IPS-15b (cell line): Measurements from ENCODE around the gene C2CD4D.
A peak's percentile ranks its signal among the peaks of the same experiment; 100 is the strongest.

ENCODE experiments used
- H3K27me3 ChIP-seq: one replicate; pipeline ENCODE4 v1.6.1; 2013; ENCODE audit warnings: low read length; ENCODE audit not compliant: control insufficient read depth, insufficient read depth
- H3K36me3 ChIP-seq: one replicate; pipeline ENCODE4 v1.6.1; 2013; ENCODE audit warnings: low read length; ENCODE audit not compliant: control insufficient read depth, insufficient read depth
- H3K4me1 ChIP-seq: one replicate; pipeline ENCODE4 v1.6.1; 2013; ENCODE audit warnings: mild to moderate bottlenecking, low read length; ENCODE audit not compliant: control insufficient read depth, insufficient read depth
- H3K4me3 ChIP-seq: one replicate; pipeline ENCODE4 v1.5.1; 2013; ENCODE audit warnings: low read depth, low read length
- H3K9ac ChIP-seq: one replicate; pipeline ENCODE4 v1.6.1; 2013; ENCODE audit warnings: low read depth, mild to moderate bottlenecking, low read length
- H3K9me3 ChIP-seq: one replicate; pipeline ENCODE4 v1.6.1; 2013; ENCODE audit warnings: mild to moderate bottlenecking, low read length; ENCODE audit not compliant: control insufficient read depth, insufficient read depth

C2CD4D gene

GRCh38 chr1:151806170-151806569, 33.5 kb downstream of the C2CD4D start:
- Histone ChIP-seq H3K9ac (no peak overlapping the region), H3K9me3 (no peaks in the 10 kb centered on the region), H3K27me3 (no peaks in the 10 kb centered on the region), H3K4me3 (no peak overlapping the region), H3K36me3 (no peaks in the 10 kb centered on the region), H3K4me1 (peaks cover 7% of the 10 kb centered on the region)

- Histone ChIP-seq H3K4me3 (no peak within 1 kb of the TSS), H3K27me3 (no peaks in the 10 kb centered on the region)
These were observed 34.4 kb downstream of the C2CD4D start, which contains the start of gene LINGO4 for GRCh38 chr1:151805066-151805820. LINGO4 (minus strand) TSS chr1:151805419; CDS start chr1:151802704, 2,715 bp downstream.

GRCh38 chr1:151803915-151804314, 35.7 kb downstream of the C2CD4D start:
- no peak overlapping the region for H3K9ac ChIP-seq
- no peaks in the 10 kb centered on the region for H3K9me3 ChIP-seq
- peaks cover 5% of the 10 kb centered on the region for H3K4me1 ChIP-seq
- H3K27me3 ChIP-seq: no peaks in the 10 kb centered on the region
- H3K36me3 ChIP-seq: no peaks in the 10 kb centered on the region
- no peak overlapping the region for H3K4me3 ChIP-seq

More at GRCh38 chr1:151805066-151805820, 34.4 kb downstream of the C2CD4D start, which contains the start of gene LINGO4:
- no peaks in the 10 kb centered on the region for H3K9me3 ChIP-seq
- no peak within 1 kb of the TSS for H3K9ac ChIP-seq
- no peaks in the 10 kb centered on the region for H3K36me3 ChIP-seq
- peaks cover 7% of the 10 kb centered on the region for H3K4me1 ChIP-seq

- H3K27me3 ChIP-seq: no peaks in the 10 kb centered on the region
- H3K4me1 ChIP-seq: peaks cover 5% of the 10 kb centered on the region
- no peak overlapping the region for H3K4me3 ChIP-seq
These were observed 36.5 kb downstream of the C2CD4D start for GRCh38 chr1:151803164-151803563.

GRCh38 chr1:151802372-151802771, 37.2 kb downstream of the C2CD4D start:
- peaks cover 5% of the 10 kb centered on the region for H3K4me1 ChIP-seq
- no peaks in the 10 kb centered on the region for H3K9me3 ChIP-seq
- H3K36me3 ChIP-seq: no peaks in the 10 kb centered on the region
- H3K27me3 ChIP-seq: no peaks in the 10 kb centered on the region
- H3K9ac ChIP-seq: no peak overlapping the region
- H3K4me3 ChIP-seq: no peak overlapping the region

More at GRCh38 chr1:151803164-151803563, 36.5 kb downstream of the C2CD4D start:
- Histone ChIP-seq H3K9ac (no peak overlapping the region), H3K9me3 (no peaks in the 10 kb centered on the region), H3K36me3 (no peaks in the 10 kb centered on the region)

- Histone ChIP-seq H3K4me3 (no peak overlapping the region), H3K27me3 (no peaks in the 10 kb centered on the region), H3K36me3 (no peaks in the 10 kb centered on the region)
These were observed 37.8 kb downstream of the C2CD4D start for GRCh38 chr1:151801846-151802245.

GRCh38 chr1:151801310-151801820, 38.3 kb downstream of the C2CD4D start:
- Histone ChIP-seq H3K4me1 (peaks cover 5% of the 10 kb centered on the region), H3K27me3 (no peaks in the 10 kb centered on the region), H3K9me3 (no peaks in the 10 kb centered on the region), H3K9ac (peak overlapping the region; percentile 47), H3K4me3 (no peak overlapping the region), H3K36me3 (no peaks in the 10 kb centered on the region)

More at GRCh38 chr1:151801846-151802245, 37.8 kb downstream of the C2CD4D start:
- no peak overlapping the region for H3K9ac ChIP-seq
- H3K4me1 ChIP-seq: peaks cover 5% of the 10 kb centered on the region
- no peaks in the 10 kb centered on the region for H3K9me3 ChIP-seq

GRCh38 chr1:151800830-151801229, 38.8 kb downstream of the C2CD4D start:
- Histone ChIP-seq H3K9me3 (no peaks in the 10 kb centered on the region), H3K4me1 (peaks cover 5% of the 10 kb centered on the region), H3K27me3 (no peaks in the 10 kb centered on the region), H3K9ac (no peak overlapping the region), H3K36me3 (no peaks in the 10 kb centered on the region), H3K4me3 (no peak overlapping the region)

- H3K9ac ChIP-seq: no peak overlapping the region
- H3K4me1 ChIP-seq: peaks cover 5% of the 10 kb centered on the region
- H3K9me3 ChIP-seq: no peaks in the 10 kb centered on the region
- H3K4me3 ChIP-seq: no peak overlapping the region
- H3K36me3 ChIP-seq: no peaks in the 10 kb centered on the region
- no peaks in the 10 kb centered on the region for H3K27me3 ChIP-seq
These were observed 40.2 kb downstream of the C2CD4D start for GRCh38 chr1:151799179-151800022.

GRCh38 chr1:151798571-151798970, 41.0 kb downstream of the C2CD4D start:
- peaks cover 5% of the 10 kb centered on the region for H3K4me1 ChIP-seq
- H3K9me3 ChIP-seq: no peaks in the 10 kb centered on the region
- no peak overlapping the region for H3K4me3 ChIP-seq
- no peaks in the 10 kb centered on the region for H3K36me3 ChIP-seq
- H3K9ac ChIP-seq: no peak overlapping the region
- no peaks in the 10 kb centered on the region for H3K27me3 ChIP-seq

GRCh38 chr1:151790940-151791651, 48.5 kb downstream of the C2CD4D start:
- Histone ChIP-seq H3K9ac (no peak overlapping the region), H3K4me3 (peak overlapping the region; percentile 88), H3K9me3 (no peaks in the 10 kb centered on the region)

More at GRCh38 chr1:151790940-151791651, 48.5 kb downstream of the C2CD4D start:
- no peaks in the 10 kb centered on the region for H3K36me3 ChIP-seq
- no peaks in the 10 kb centered on the region for H3K27me3 ChIP-seq
- peaks cover 9% of the 10 kb centered on the region for H3K4me1 ChIP-seq
